ENCODE measurements around the gene RASGRF2. TPM values are rescaled to one million over a fixed set of nuclear protein-coding genes. Genes with fewer than 3 reads are reported as not detected.

RASGRF2 gene
- total and polyA plus RNA-seq, 2 of the 13 experiments (the other 11 are each of a cell fraction or from before 2014, with no cell fraction given): 23.6 to 29.0 TPM

GRCh38 chr5:80953587-80953986 lies 6.6 kb upstream of the RASGRF2 start (continued):
- TF ChIP-seq, protein P1, sequence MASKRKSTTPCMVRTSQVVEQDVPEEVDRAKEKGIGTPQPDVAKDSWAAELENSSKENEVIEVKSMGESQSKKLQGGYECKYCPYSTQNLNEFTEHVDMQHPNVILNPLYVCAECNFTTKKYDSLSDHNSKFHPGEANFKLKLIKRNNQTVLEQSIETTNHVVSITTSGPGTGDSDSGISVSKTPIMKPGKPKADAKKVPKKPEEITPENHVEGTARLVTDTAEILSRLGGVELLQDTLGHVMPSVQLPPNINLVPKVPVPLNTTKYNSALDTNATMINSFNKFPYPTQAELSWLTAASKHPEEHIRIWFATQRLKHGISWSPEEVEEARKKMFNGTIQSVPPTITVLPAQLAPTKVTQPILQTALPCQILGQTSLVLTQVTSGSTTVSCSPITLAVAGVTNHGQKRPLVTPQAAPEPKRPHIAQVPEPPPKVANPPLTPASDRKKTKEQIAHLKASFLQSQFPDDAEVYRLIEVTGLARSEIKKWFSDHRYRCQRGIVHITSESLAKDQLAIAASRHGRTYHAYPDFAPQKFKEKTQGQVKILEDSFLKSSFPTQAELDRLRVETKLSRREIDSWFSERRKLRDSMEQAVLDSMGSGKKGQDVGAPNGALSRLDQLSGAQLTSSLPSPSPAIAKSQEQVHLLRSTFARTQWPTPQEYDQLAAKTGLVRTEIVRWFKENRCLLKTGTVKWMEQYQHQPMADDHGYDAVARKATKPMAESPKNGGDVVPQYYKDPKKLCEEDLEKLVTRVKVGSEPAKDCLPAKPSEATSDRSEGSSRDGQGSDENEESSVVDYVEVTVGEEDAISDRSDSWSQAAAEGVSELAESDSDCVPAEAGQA (IDR thresholded peaks at IDR 0.05; ENCODE audit: low read depth): no peak
- TF ChIP-seq, protein P1 (CRISPR knock-in tag; IDR thresholded peaks at IDR 0.05; ENCODE audit: borderline replicate concordance): no peak
- TF ChIP-seq ZNF607 (CRISPR knock-in tag; IDR thresholded peaks at IDR 0.05; ENCODE audit: borderline replicate concordance) (no peak), NR2F6 (IDR thresholded peaks at IDR 0.05) (no peak), NR2F6 (CRISPR knock-in tag; IDR thresholded peaks at IDR 0.05) (no peak), SATB2 (CRISPR knock-in tag; IDR thresholded peaks at IDR 0.05) (no peak), TBX3 (IDR thresholded peaks at IDR 0.05; ENCODE audit: borderline replicate concordance) (no peak), ASH2L (IDR thresholded peaks at IDR 0.05; ENCODE audit: insufficient read length, low read depth, low read length) (no peak), SMARCE1 (IDR thresholded peaks at IDR 0.05; ENCODE audit: borderline replicate concordance) (no peak)
- TF ChIP-seq, protein P2, sequence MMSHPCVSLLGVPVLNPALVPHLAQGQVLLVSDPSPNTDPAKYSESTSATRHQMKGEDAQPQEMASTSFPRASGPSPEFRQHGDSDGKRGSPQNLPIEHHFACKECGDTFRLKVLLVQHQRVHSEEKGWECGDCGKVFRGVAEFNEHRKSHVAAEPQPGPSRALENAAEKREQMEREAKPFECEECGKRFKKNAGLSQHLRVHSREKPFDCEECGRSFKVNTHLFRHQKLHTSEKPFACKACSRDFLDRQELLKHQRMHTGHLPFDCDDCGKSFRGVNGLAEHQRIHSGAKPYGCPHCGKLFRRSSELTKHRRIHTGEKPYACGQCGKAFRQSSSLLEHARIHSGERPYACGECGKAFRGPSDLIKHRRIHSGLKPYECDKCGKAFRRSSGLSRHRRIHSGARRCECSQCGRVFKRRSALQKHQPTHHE (CRISPR knock-in tag; IDR thresholded peaks at IDR 0.05; ENCODE audit: borderline replicate concordance): no peak

Measured in HepG2 (cell line).